Panc1 (cell line): ENCODE measurements around the gene ENDOG. TPM values are rescaled to one million over a fixed set of nuclear protein-coding genes. Genes with fewer than 3 reads are reported as not detected.

Experiments
- ATAC-seq: fragments of 200-7000 bp; cut with Tn5 transposase; 2 replicates; pipeline ENCODE4 v1.9.1; 2020; ENCODE audit warnings: mild to moderate bottlenecking, moderate library complexity
- BruUV-seq: library from RNA; stranded (reverse); fragments of 400-500 nt; replicated peaks from 2 replicates; lab custom pipeline; 2021; lab: Mats Ljungman, UMichigan
- CTCF ChIA-PET: fragments of 300-600 bp; sonication (Branson Sonifier 250); formaldehyde crosslinking; loops from one replicate; lab custom pipeline; 2022; ENCODE audit warnings: antibody characterized with exemption; lab: Charles Lee
- POLR2A ChIA-PET: fragments of 300-600 bp; sonication (Branson Sonifier 250); formaldehyde crosslinking; loops from one replicate; lab custom pipeline; 2022; ENCODE audit warnings: antibody characterized with exemption; lab: Charles Lee
- DNase-seq: peaks from one replicate; pipeline ENCODE4 v3.0.0-alpha.2; 2010; ENCODE audit warnings: low read depth, low spot score
- H3K27ac ChIP-seq: 2 replicates; pipeline ENCODE4 v1.5.1; 2011; ENCODE audit warnings: mild to moderate bottlenecking, low read length, inconsistent platforms
- H3K27me3 ChIP-seq: fragments of 200-500 bp; sonication (Bioruptor generic); 2 replicates; pipeline ENCODE4 v1.6.0; 2014; ENCODE audit warnings: low read length, inconsistent platforms; ENCODE audit not compliant: control insufficient read depth, insufficient read depth
- H3K36me3 ChIP-seq: fragments of 200-500 bp; sonication (Bioruptor generic); 2 replicates; pipeline ENCODE4 v1.5.1; 2014; ENCODE audit warnings: inconsistent platforms, mild to moderate bottlenecking, low read length, moderate library complexity; ENCODE audit not compliant: control insufficient read depth, insufficient read depth
- H3K4me1 ChIP-seq: 2 replicates; pipeline ENCODE4 v1.5.1; 2011; ENCODE audit warnings: inconsistent platforms, mild to moderate bottlenecking, low read length, moderate library complexity; ENCODE audit not compliant: control insufficient read depth, insufficient read depth
- H3K4me3 ChIP-seq, 2 experiments: 2 replicates each; pipeline ENCODE4 v1.5.1; 2011 to 2012; ENCODE audit warnings: low read depth in 2 of 2, low read length in 2 of 2, mild to moderate bottlenecking in 2 of 2, inconsistent platforms in 1 of 2, moderate library complexity in 1 of 2
- H3K9me3 ChIP-seq: fragments of 200-500 bp; sonication (Bioruptor generic); 2 replicates; pipeline ENCODE4 v1.5.1; 2014; ENCODE audit warnings: low read depth, mild to moderate bottlenecking, inconsistent platforms, low read length, moderate library complexity; ENCODE audit not compliant: control insufficient read depth, insufficient read depth
- CTCF ChIP-seq: fragments of 450-650 bp; IDR thresholded peaks from 2 replicates; pipeline ENCODE4 v1.5.1; 2017; ENCODE audit warnings: mild to moderate bottlenecking
- POLR2AphosphoS5 ChIP-seq: IDR thresholded peaks from 2 replicates; pipeline ENCODE4 v1.6.1; 2012; ENCODE audit warnings: mild to moderate bottlenecking, low read depth, low read length, moderate library complexity
- REST ChIP-seq, 2 experiments: IDR thresholded peaks; 2 replicates each; pipeline ENCODE4 v1.6.1; 2011 to 2012; ENCODE audit warnings: low read depth in 2 of 2, control low read depth in 1 of 2, low read length in 1 of 2, mild to moderate bottlenecking in 1 of 2, moderate library complexity in 1 of 2; ENCODE audit not compliant: insufficient read depth in 1 of 2
- SIN3A ChIP-seq: IDR thresholded peaks from 2 replicates; pipeline ENCODE4 v1.6.1; 2012; ENCODE audit warnings: low read depth, mild to moderate bottlenecking, low read length, moderate library complexity, borderline replicate concordance; ENCODE audit not compliant: insufficient read depth
- TCF7L2 ChIP-seq: IDR thresholded peaks from 2 replicates; pipeline ENCODE4 v1.6.1; 2011; ENCODE audit warnings: mild to moderate bottlenecking, low read depth, low read length, inconsistent platforms
- in situ Hi-C: cut with HindIII; loops from 2 replicates; pipeline ENCODE4 v1.10.0; 2016; ENCODE audit warnings: low sequenced_read_pairs, low pct_unique_long_range_greater_than_20kb
- intact Hi-C: fragments of 100-400 bp; cut with micrococcal nuclease; formaldehyde crosslinking; loops from one replicate; pipeline ENCODE4 v1.10.0; 2022; ENCODE audit not compliant: unreplicated experiment
- total RNA-seq: library from RNA; stranded (reverse); gene quantifications from one replicate; pipeline ENCODE4 v1.2.1, GENCODE V29; 2021; ENCODE audit not compliant: unreplicated experiment

The ENDOG gene
- total RNA-seq, 1 experiment from 2014 or later = 39.9 TPM

GRCh38 chr9:128807827-128808226 is 10.5 kb upstream of the ENDOG start:
- Histone ChIP-seq H3K27me3 (no peaks in the 10 kb centered on the region), H3K36me3 (no peaks in the 10 kb centered on the region), H3K9me3 (no peaks in the 10 kb centered on the region), H3K4me3 (no peak overlapping the region), H3K4me1 (no peaks in the 10 kb centered on the region), H3K27ac (no peak overlapping the region)
- TF ChIP-seq CTCF = no peak
- no peak for TF ChIP-seq REST (IDR thresholded peaks at IDR 0.05; ENCODE audit: insufficient read depth in 1 of 2, low read depth in 2 of 2, low read length in 1 of 2)
- no peak for TF ChIP-seq SIN3A
- no peak for TF ChIP-seq TCF7L2
- no peak for DNase-seq
- BruUV-seq = no TSS peak
- no peak for ATAC-seq
- POLR2A ChIA-PET = no interaction called here
- intact Hi-C loops (no loop called here), in situ Hi-C loops (no loop called here)
- CTCF ChIA-PET = no interaction called here

GRCh38 chr9:128808543-128808942 is 9.8 kb upstream of the ENDOG start:
- Histone ChIP-seq H3K4me3 (no peak overlapping the region), H3K27ac (no peak overlapping the region), H3K27me3 (no peaks in the 10 kb centered on the region), H3K36me3 (no peaks in the 10 kb centered on the region), H3K4me1 (no peaks in the 10 kb centered on the region), H3K9me3 (no peaks in the 10 kb centered on the region)
- ChIA-PET CTCF (no interaction called here), POLR2A (no interaction called here)
- ATAC-seq (no peak), DNase-seq (no peak)
- TF ChIP-seq CTCF = no peak
- TF ChIP-seq POLR2AphosphoS5 = no peak
- no peak for TF ChIP-seq REST (IDR thresholded peaks at IDR 0.05; ENCODE audit: insufficient read depth in 1 of 2, low read depth in 2 of 2, low read length in 1 of 2)
- no peak for TF ChIP-seq SIN3A
- TF ChIP-seq TCF7L2 = no peak
- intact Hi-C loops = no loop called here
- in situ Hi-C loops = no loop called here
- no TSS peak for BruUV-seq
